Measurements from ENCODE around the gene WBP11. TPM values are rescaled to one million over a fixed set of nuclear protein-coding genes. Genes with fewer than 3 reads are reported as not detected.

Gene WBP11
- total RNA-seq, 1 donor from 2014 or later = 23.4 TPM

GRCh38 chr12:14824012-14824634 is 20.8 kb upstream of the WBP11 start:
- no peak for DNase-seq (ENCODE audit: low read depth)

GRCh38 chr12:14814014-14814413 is 10.7 kb upstream of the WBP11 start, which contains the start of gene SMCO3:
Gene SMCO3 (minus strand): TSS chr12:14814182. CDS start chr12:14806680, 7,502 bp downstream.
- no peak for DNase-seq (ENCODE audit: low read depth)

GRCh38 chr12:14811486-14811885 is 8.2 kb upstream of the WBP11 start:
- DNase-seq (ENCODE audit: low read depth) = no peak

GRCh38 chr12:14810953-14811483 is 7.7 kb upstream of the WBP11 start:
- DNase-seq (ENCODE audit: low read depth) = peak; percentile 26

GRCh38 chr12:14810167-14810952 is 7.1 kb upstream of the WBP11 start:
- DNase-seq (ENCODE audit: low read depth) = no peak

- no peak for DNase-seq (ENCODE audit: low read depth)
These were observed 517 bp upstream of the WBP11 start for GRCh38 chr12:14803830-14804160.

GRCh38 chr12:14802721-14803010 is 612 bp downstream of the WBP11 start:
- no peak for DNase-seq (ENCODE audit: low read depth)

- DNase-seq (ENCODE audit: low read depth) = no peak
These were observed 1.0 kb downstream of the WBP11 start for GRCh38 chr12:14802247-14802646.

- DNase-seq (ENCODE audit: low read depth) = no peak
These were observed 8.2 kb downstream of the WBP11 start for GRCh38 chr12:14795028-14795448.

GRCh38 chr12:14785568-14785967 is 17.7 kb downstream of the WBP11 start:
- DNase-seq (ENCODE audit: low read depth) = no peak

GRCh38 chr12:14784471-14784870 is 18.8 kb downstream of the WBP11 start:
- no peak for DNase-seq (ENCODE audit: low read depth)

- DNase-seq (ENCODE audit: low read depth) = no peak
These were observed 20.5 kb downstream of the WBP11 start for GRCh38 chr12:14782756-14783155.

GRCh38 chr12:14781563-14781962 is 21.7 kb downstream of the WBP11 start:
- DNase-seq (ENCODE audit: low read depth) = no peak

GRCh38 chr12:14780859-14781258 is 22.4 kb downstream of the WBP11 start:
- no peak for DNase-seq (ENCODE audit: low read depth)

- no peak for DNase-seq (ENCODE audit: low read depth)
These were observed 23.4 kb downstream of the WBP11 start for GRCh38 chr12:14779834-14780233.

- DNase-seq (ENCODE audit: low read depth) = no peak
These were observed 26.0 kb downstream of the WBP11 start for GRCh38 chr12:14777271-14777670.

GRCh38 chr12:14776236-14776961 is 26.9 kb downstream of the WBP11 start:
- no peak for DNase-seq (ENCODE audit: low read depth)

GRCh38 chr12:14775636-14775980 is 27.7 kb downstream of the WBP11 start:
- DNase-seq (ENCODE audit: low read depth) = no peak

GRCh38 chr12:14774906-14775635 is 28.2 kb downstream of the WBP11 start:
- peak; percentile 43 for DNase-seq (ENCODE audit: low read depth)

- peak; percentile 93 for DNase-seq (ENCODE audit: low read depth)
These were observed 29.0 kb downstream of the WBP11 start for GRCh38 chr12:14774074-14774905.

GRCh38 chr12:14773685-14774073 is 29.6 kb downstream of the WBP11 start:
- no peak for DNase-seq (ENCODE audit: low read depth)
